Astrocyte (in vitro differentiated cells and primary cell): ENCODE data around the gene METTL24. TPM values are rescaled to one million over a fixed set of nuclear protein-coding genes. Genes with fewer than 3 reads are reported as not detected.

Experiments
- DNase-seq: peaks from one replicate; pipeline ENCODE4 v3.0.0-alpha.2; 2010; ENCODE audit warnings: low read depth
- FAIRE-seq: peaks from 2 replicates; lab custom pipeline; 2011; peaks lifted over from hg19 to GRCh38; lab: Jason Lieb, UNC
- H2AFZ ChIP-seq: 2 replicates; pipeline ENCODE4 v1.6.0; 2012; ENCODE audit warnings: low read depth, low read length, inconsistent platforms
- H3K27ac ChIP-seq: 2 replicates; pipeline ENCODE4 v1.5.1; 2011; ENCODE audit warnings: low read depth, low read length, inconsistent platforms
- H3K27me3 ChIP-seq: 2 replicates; pipeline ENCODE4 v1.6.0; 2011; ENCODE audit warnings: low read length, inconsistent platforms; ENCODE audit not compliant: insufficient read depth
- H3K36me3 ChIP-seq: 2 replicates; pipeline ENCODE4 v1.5.1; 2011; ENCODE audit warnings: low read length, inconsistent platforms; ENCODE audit not compliant: insufficient read depth
- H3K4me1 ChIP-seq: 2 replicates; pipeline ENCODE4 v1.5.1; 2011; ENCODE audit warnings: low read length, inconsistent platforms; ENCODE audit not compliant: insufficient read depth
- H3K4me2 ChIP-seq: 2 replicates; pipeline ENCODE4 v1.6.0; 2012; ENCODE audit warnings: low read length, inconsistent platforms
- H3K4me3 ChIP-seq: 2 replicates; pipeline ENCODE4 v1.5.1; 2011; ENCODE audit warnings: low read depth, mild to moderate bottlenecking, low read length, inconsistent platforms; ENCODE audit not compliant: insufficient read depth
- H3K79me2 ChIP-seq: 2 replicates; pipeline ENCODE4 v1.6.0; 2012; ENCODE audit warnings: mild to moderate bottlenecking, low read length, inconsistent platforms; ENCODE audit not compliant: insufficient read depth
- H3K9ac ChIP-seq: 2 replicates; pipeline ENCODE4 v1.6.0; 2012; ENCODE audit warnings: mild to moderate bottlenecking, low read length, inconsistent platforms
- H3K9me3 ChIP-seq: 2 replicates; pipeline ENCODE4 v1.5.1; 2012; ENCODE audit warnings: low read depth, mild to moderate bottlenecking, low read length, inconsistent platforms; ENCODE audit not compliant: insufficient read depth
- H4K20me1 ChIP-seq: 2 replicates; pipeline ENCODE4 v1.6.0; 2012; ENCODE audit warnings: low read length, inconsistent platforms; ENCODE audit not compliant: insufficient read depth
- H3K27ac Mint-ChIP-seq: one replicate; pipeline ENCODE4 v1.8.0; 2021; ENCODE audit warnings: mild to moderate bottlenecking, mixed read lengths; ENCODE audit not compliant: unreplicated experiment
- H3K27me3 Mint-ChIP-seq: one replicate; pipeline ENCODE4 v1.8.0; 2021; ENCODE audit warnings: low read depth, mixed read lengths; ENCODE audit not compliant: unreplicated experiment
- H3K36me3 Mint-ChIP-seq: one replicate; pipeline ENCODE4 v1.8.0; 2021; ENCODE audit warnings: low read depth, mixed read lengths; ENCODE audit not compliant: unreplicated experiment
- H3K4me1 Mint-ChIP-seq: one replicate; pipeline ENCODE4 v1.8.0; 2021; ENCODE audit warnings: low read depth, mixed read lengths; ENCODE audit not compliant: unreplicated experiment
- H3K4me3 Mint-ChIP-seq: one replicate; pipeline ENCODE4 v1.8.0; 2021; ENCODE audit warnings: mild to moderate bottlenecking, moderate library complexity, mixed read lengths; ENCODE audit not compliant: unreplicated experiment
- H3K9me3 Mint-ChIP-seq: one replicate; pipeline ENCODE4 v1.8.0; 2021; ENCODE audit warnings: mild to moderate bottlenecking, mixed read lengths; ENCODE audit not compliant: unreplicated experiment
- CTCF ChIP-seq: IDR thresholded peaks from 2 replicates; pipeline ENCODE4 v1.5.1; 2011; ENCODE audit warnings: low read depth, mild to moderate bottlenecking, inconsistent platforms, low read length, moderate library complexity; ENCODE audit not compliant: insufficient read depth
- EZH2 ChIP-seq: IDR thresholded peaks from 2 replicates; pipeline ENCODE4 v1.6.1; 2012; ENCODE audit warnings: mild to moderate bottlenecking, low read length, inconsistent platforms; ENCODE audit not compliant: insufficient read depth
- total RNA-seq: library from RNA; stranded (reverse); gene quantifications from 2 replicates; pipeline ENCODE4 v1.2.1, GENCODE V29; 2021

The METTL24 gene
- total RNA-seq, 1 donor from 2014 or later: 0.75 TPM

- FAIRE-seq (no peak), DNase-seq (no peak)
- no peaks in the 10 kb centered on the region for H3K9me3 ChIP-seq
- H3K27me3 ChIP-seq: no peaks in the 10 kb centered on the region
- H3K27me3 Mint-ChIP-seq: no peaks in the 10 kb centered on the region
- no peaks in the 10 kb centered on the region for H4K20me1 ChIP-seq
- TF ChIP-seq EZH2 (no peak), CTCF (no peak)
- H2AFZ ChIP-seq: no peak overlapping the region
- H3K4me1 ChIP-seq: peaks cover 7% of the 10 kb centered on the region
- no peak overlapping the region for H3K9ac ChIP-seq
- no peak overlapping the region for H3K27ac Mint-ChIP-seq
- no peak overlapping the region for H3K4me3 ChIP-seq
- H3K27ac ChIP-seq: no peak overlapping the region
- H3K36me3 Mint-ChIP-seq: no peaks in the 10 kb centered on the region
- no peaks in the 10 kb centered on the region for H3K36me3 ChIP-seq
- H3K4me2 ChIP-seq: no peak overlapping the region
- peaks cover 40% of the 10 kb centered on the region for H3K4me1 Mint-ChIP-seq
- H3K4me3 Mint-ChIP-seq: no peak overlapping the region
- H3K79me2 ChIP-seq: no peaks in the 10 kb centered on the region
- peaks cover 3% of the 10 kb centered on the region for H3K9me3 Mint-ChIP-seq
These were observed 25.9 kb downstream of the METTL24 start for GRCh38 chr6:110332281-110332680.

GRCh38 chr6:110331816-110332215 lies 26.3 kb downstream of the METTL24 start:
- TF ChIP-seq EZH2 (no peak), CTCF (no peak)
- Histone ChIP-seq H2AFZ (no peak overlapping the region), H3K36me3 (no peaks in the 10 kb centered on the region), H3K9ac (no peak overlapping the region), H3K9me3 (no peaks in the 10 kb centered on the region), H3K27me3 (no peaks in the 10 kb centered on the region), H4K20me1 (no peaks in the 10 kb centered on the region), H3K27ac (no peak overlapping the region), H3K79me2 (no peaks in the 10 kb centered on the region), H3K4me2 (no peak overlapping the region), H3K4me1 (peaks cover 7% of the 10 kb centered on the region), H3K4me3 (no peak overlapping the region)
- Mint-ChIP-seq H3K36me3 (no peaks in the 10 kb centered on the region), H3K27ac (no peak overlapping the region), H3K27me3 (no peaks in the 10 kb centered on the region), H3K4me1 (peaks cover 40% of the 10 kb centered on the region), H3K9me3 (peaks cover under 1% of the 10 kb centered on the region), H3K4me3 (no peak overlapping the region)
- DNase-seq: no peak
- FAIRE-seq: no peak

- Histone ChIP-seq H3K4me1 (peaks cover 7% of the 10 kb centered on the region), H3K27me3 (no peaks in the 10 kb centered on the region), H3K79me2 (no peaks in the 10 kb centered on the region), H3K27ac (no peak overlapping the region), H3K9ac (no peak overlapping the region), H3K36me3 (no peaks in the 10 kb centered on the region), H3K4me3 (no peak overlapping the region), H2AFZ (no peak overlapping the region), H4K20me1 (no peaks in the 10 kb centered on the region), H3K9me3 (no peaks in the 10 kb centered on the region), H3K4me2 (no peak overlapping the region)
- no peak for TF ChIP-seq CTCF
- no peak for TF ChIP-seq EZH2
- Mint-ChIP-seq H3K4me1 (peaks cover 40% of the 10 kb centered on the region), H3K9me3 (no peaks in the 10 kb centered on the region), H3K4me3 (no peak overlapping the region), H3K36me3 (no peaks in the 10 kb centered on the region), H3K27me3 (no peaks in the 10 kb centered on the region), H3K27ac (no peak overlapping the region)
- DNase-seq: no peak
- FAIRE-seq: no peak
These were observed 26.8 kb downstream of the METTL24 start for GRCh38 chr6:110331390-110331789.
